Heart left ventricle (tissue), 16 donors: Measurements from ENCODE around the gene CDK5. TPM values are rescaled to one million over a fixed set of nuclear protein-coding genes. Genes with fewer than 3 reads are reported as not detected.

ENCODE experiments used
- ATAC-seq, 4 donors: fragments of 200-7000 bp; cut with Tn5 transposase; one replicate each; pipeline ENCODE4 v1.9.1; 2020 to 2022; ENCODE audit warnings: moderate library complexity in 4 of 4, mild to moderate bottlenecking in 3 of 4, moderate number of reproducible peaks in 1 of 4
- DNase-seq, 5 donors: peaks; one replicate each; pipeline ENCODE4 v3.0.0-alpha.2; 2020
- H3K27ac ChIP-seq, 12 donors: fragments of 200-600 bp; sonication (generic) in 4 of 12; one replicate each; pipeline versions ENCODE4 v1.5.0 to v1.8.0; 2016 to 2022; ENCODE audit warnings: mild to moderate bottlenecking in 2 of 12
- H3K27me3 ChIP-seq, 9 donors: fragments of 200-600 bp; sonication (generic) in 2 of 9; one replicate each; pipeline versions ENCODE4 v1.5.1 to v1.8.0; 2016 to 2022; ENCODE audit warnings: mild to moderate bottlenecking in 3 of 9
- H3K36me3 ChIP-seq, 9 donors: fragments of 200-600 bp; sonication (generic) in 2 of 9; one replicate each; pipeline versions ENCODE4 v1.5.0 to v1.8.0; 2018 to 2022; ENCODE audit warnings: mild to moderate bottlenecking in 2 of 9
- H3K4me1 ChIP-seq, 12 donors: fragments of 200-600 bp; sonication (generic) in 4 of 12; one replicate each; pipeline versions ENCODE4 v1.5.0 to v1.8.0; 2016 to 2022; ENCODE audit warnings: mild to moderate bottlenecking in 3 of 12
- H3K4me3 ChIP-seq, 12 donors: fragments of 200-600 bp; sonication (generic) in 4 of 12; one replicate each; pipeline versions ENCODE4 v1.5.0 to v1.8.0; 2017 to 2022; ENCODE audit warnings: mild to moderate bottlenecking in 9 of 12, moderate library complexity in 4 of 12
- H3K9me3 ChIP-seq, 12 donors: fragments of 200-600 bp; sonication (generic) in 4 of 12; one replicate each; pipeline versions ENCODE4 v1.5.0 to v1.8.0; 2016 to 2022; ENCODE audit warnings: mild to moderate bottlenecking in 1 of 12
- CTCF ChIP-seq, 12 donors: fragments of 200-600 bp; sonication (generic) in 4 of 12; IDR thresholded peaks; one replicate each; pipeline versions ENCODE4 v1.5.0 to v1.8.0; 2018 to 2022; ENCODE audit warnings: antibody characterized with exemption in 12 of 12, mild to moderate bottlenecking in 5 of 12
- POLR2A ChIP-seq, 2 donors: fragments of 450-650 bp; IDR thresholded peaks; one replicate each; pipeline ENCODE4 v1.6.1; 2017; ENCODE audit warnings: antibody characterized with exemption in 2 of 2, mild to moderate bottlenecking in 2 of 2, moderate library complexity in 2 of 2
- WGBS, 4 donors: extraction: QIAGEN DNeasy Blood & Tissue Kit in 2 of 4; methylation state at CpG; one replicate each; pipeline versions ENCODE4 v1.1.5 to v1.1.7; 2013 to 2018; 5-methylcytosine and 5-hydroxymethylcytosine counted together
- intact Hi-C, 10 donors: fragments of 100-400 bp; cut with DNase I; formaldehyde crosslinking; loops; one replicate each; pipeline versions ENCODE4 v1.11.1 to v1.14.2; 2022
- polyA plus RNA-seq, 2 donors: library from polyadenylated mRNA; stranded (reverse); fragments of 200-250 nt; gene quantifications; one replicate each; pipeline ENCODE4 v1.2.3, GENCODE V29; 2013
- total RNA-seq, 9 donors: library from RNA; depleted of rRNA in 2 of 9; stranded (reverse); fragments of >200 nt in 2 of 9; fragmentation: NEBNext Ultra II Directional in 3 of 9; extraction: Animal tissue kit (Norgen Biotek cat#: 25700) in 3 of 9; gene quantifications; one replicate each; pipeline versions ENCODE4 v1.1.0 to v1.2.4, GENCODE V29; 2016 to 2023
- donor health status: ischemic (EF 13 %, LVEDD 7.1; RV severe dilation, severe dysfunction).
- donor health status: healthy with polysubstance abuse.
- donor health status: DM: no; HTN: yes; CAD: no.
- donor health status: DM: no; HTN: no; CAD: no.
- donor health status: ischemic (EF 25% LVEDD 6.9; RV normal size, moderate dysfunction).
- donor health status: ischemic (EF 25% LVEDD 5.7; RV mildly dilated, moderate dysfunction).
- donor health status: healthy.
- donor health status: DM: yes; HTN: yes; CAD: no.
- donor health status: ischemic (EF 35%, LVEDD 5.7; RV mildly dilated, moderate dysfunction).
- donor health status: nonischemic (EF 11% LVEDD 7.7; RV severe dilation, severe dysfunction).
- donor health status: DM: yes; HTN: yes; CAD: no.
- donor health status: PGD.
- donor health status: ischemic (EF 29% LVEDD 5.4; RV normal size, mild dysfunction).
- donor health status: nonischemic (EF 23%, LVEDD 6.1; RV moderate dilation, normal function).

Gene CDK5
- total and polyA plus RNA-seq, 11 donors = 5.6 to 13.7 (median 7.6) TPM

GRCh38 chr7:151032936-151033863, 24.5 kb downstream of the CDK5 start:
- TF ChIP-seq POLR2A (IDR thresholded peaks at IDR 0.05) (no peak), CTCF (IDR thresholded peaks at IDR 0.05) (no peak)
- 84 to 91% (median 87%) methylated on average over 13 to 17 of the region's 17 CpGs for WGBS, 4 donors
- Histone ChIP-seq H3K9me3 (no peaks in the 10 kb centered on the region), H3K4me3 (no peak overlapping the region), H3K4me1 (peaks cover 0 to 30% (median 13%) of the 10 kb centered on the region in 12 donors), H3K27me3 (no peaks in the 10 kb centered on the region), H3K27ac (no peak overlapping the region), H3K36me3 (peaks cover 0 to 52% (median 38%) of the 10 kb centered on the region in 9 donors)
- DNase-seq (no peak), ATAC-seq (no peak)
- intact Hi-C loops = loop anchor here in 3 of 10 donors (2.0 to 5.0 kb wide), 2 partner anchors 76 to 79 kb away; no protein-coding TSS in a partner anchor

GRCh38 chr7:151031011-151031410, 26.7 kb downstream of the CDK5 start:
- Histone ChIP-seq H3K4me1 (peaks cover 0 to 37% (median 16%) of the 10 kb centered on the region in 12 donors), H3K27ac (no peak overlapping the region), H3K9me3 (no peaks in the 10 kb centered on the region), H3K36me3 (peaks cover 0 to 35% (median 22%) of the 10 kb centered on the region in 9 donors), H3K27me3 (no peaks in the 10 kb centered on the region), H3K4me3 (no peak overlapping the region)
- DNase-seq (no peak), ATAC-seq (no peak)
- TF ChIP-seq CTCF (IDR thresholded peaks at IDR 0.05) (no peak), POLR2A (IDR thresholded peaks at IDR 0.05) (no peak)
- WGBS, 4 donors = 96 to 98% (median 97%) methylated on average over 4 of the region's 4 CpGs
- intact Hi-C loops = loop anchor here in 2 of 10 donors (5.0 kb wide), 1 partner anchor 81 kb away; no protein-coding TSS in a partner anchor

- H3K27me3 ChIP-seq = no peaks in the 10 kb centered on the region
- intact Hi-C loops = loop anchor here in 7 of 10 donors (1.0 to 10.0 kb wide), 11 partner anchors 29 to 662 kb away; partner anchors contain the start of genes SLC4A2 (in 3 of the 7), AGAP3 (in 1 of the 7) and REPIN1 (in 1 of the 7)
- H3K4me1 ChIP-seq = peaks cover 0 to 22% (median 15%) of the 10 kb centered on the region in 12 donors
- whole genome bisulfite sequencing, 4 donors = 44 to 55% (median 53%) methylated on average over 17 of the region's 17 CpGs
- no peak for ATAC-seq
- peak overlapping the region in 11 of 12 donors; percentile 67 to 90 (median 87) for H3K27ac ChIP-seq
- DNase-seq = no peak
- peak overlapping the region; percentile 62 to 91 (median 76) for H3K4me3 ChIP-seq
- no peaks in the 10 kb centered on the region for H3K9me3 ChIP-seq
- peaks cover 0 to 16% (median 8%) of the 10 kb centered on the region in 9 donors for H3K36me3 ChIP-seq
- TF ChIP-seq POLR2A (IDR thresholded peaks at IDR 0.05) (no peak), CTCF (IDR thresholded peaks at IDR 0.05) (peak in 1 of 12 donors; percentile 20)
These were observed 28.7 kb downstream of the CDK5 start for GRCh38 chr7:151028948-151029501.
